Embryonic facial prominence (tissue), 1 donor: ENCODE data around the gene CLIC2.
"Not testable (repeated sequence)": the region's sequence is repeated elsewhere in the genome, so short reads cannot be mapped to it uniquely, and the experiment has no call there.

Experiments
- DNase-seq: peaks from one replicate; pipeline ENCODE4 v3.0.0-alpha.2; 2016; ENCODE audit errors: extremely low spot score

The CLIC2 gene

GRCh38 chrX:155334486-155335336 is at the start of gene CLIC2:
Gene CLIC2, minus strand, starts transcription at chrX:155334614. Its CDS starts 187 bp downstream, at chrX:155334427.
- no peak for DNase-seq

- not testable (repeated sequence) for DNase-seq
These were observed 48.1 kb upstream of the CLIC2 start for GRCh38 chrX:155382529-155382967.

- DNase-seq = not testable (repeated sequence)
These were observed 47.6 kb upstream of the CLIC2 start, which contains the start of gene F8A2 for GRCh38 chrX:155381843-155382528. Gene F8A2, plus strand, starts transcription at chrX:155382095. Its CDS starts 20 bp downstream, at chrX:155382115.

GRCh38 chrX:155379802-155380201 is 45.4 kb upstream of the CLIC2 start:
- DNase-seq = not testable (repeated sequence)

GRCh38 chrX:155373777-155374458 is 39.5 kb upstream of the CLIC2 start:
- not testable (repeated sequence) for DNase-seq

GRCh38 chrX:155363712-155364111 is 29.3 kb upstream of the CLIC2 start:
- DNase-seq = not testable (repeated sequence)

- DNase-seq = not testable (repeated sequence)
These were observed 15.0 kb upstream of the CLIC2 start for GRCh38 chrX:155349448-155349847.

GRCh38 chrX:155345689-155346088 is 11.3 kb upstream of the CLIC2 start:
- not testable (repeated sequence) for DNase-seq

GRCh38 chrX:155335337-155335712 is 911 bp upstream of the CLIC2 start:
- not testable (repeated sequence) for DNase-seq

GRCh38 chrX:155333544-155334100 is 792 bp downstream of the CLIC2 start:
- no peak for DNase-seq

- no peak for DNase-seq
These were observed 3.4 kb downstream of the CLIC2 start for GRCh38 chrX:155330992-155331391.

- no peak for DNase-seq
These were observed 5.1 kb downstream of the CLIC2 start for GRCh38 chrX:155329293-155329692.

- DNase-seq = no peak
These were observed 7.8 kb downstream of the CLIC2 start for GRCh38 chrX:155326610-155327009.

- no peak for DNase-seq
These were observed 20.2 kb downstream of the CLIC2 start for GRCh38 chrX:155314260-155314659.

GRCh38 chrX:155313766-155314165 is 20.6 kb downstream of the CLIC2 start:
- no peak for DNase-seq

- DNase-seq = no peak
These were observed 40.6 kb downstream of the CLIC2 start for GRCh38 chrX:155293771-155294170.

GRCh38 chrX:155279873-155280272 is 54.5 kb downstream of the CLIC2 start:
- DNase-seq = no peak

- no peak for DNase-seq
These were observed 63.4 kb downstream of the CLIC2 start for GRCh38 chrX:155270969-155271368.

- not testable (repeated sequence) for DNase-seq
These were observed 66.4 kb downstream of the CLIC2 start for GRCh38 chrX:155267995-155268394.

- DNase-seq = no peak
These were observed 68.0 kb downstream of the CLIC2 start for GRCh38 chrX:155266439-155266838.

GRCh38 chrX:155263854-155264628 is 70.4 kb downstream of the CLIC2 start, which contains the start of gene RAB39B:
Gene RAB39B, minus strand, starts transcription at chrX:155264491. Its CDS starts 203 bp downstream, at chrX:155264288.
- DNase-seq = no peak
